HepG2 (cell line): ENCODE data around the gene PIK3R3. TPM values are rescaled to one million over a fixed set of nuclear protein-coding genes. Genes with fewer than 3 reads are reported as not detected.

Experiments used
- ATAC-seq: fragments of 200-7000 bp; cut with Tn5 transposase; 3 replicates; pipeline ENCODE4 v1.9.1; 2020; ENCODE audit warnings: mild to moderate bottlenecking, moderate library complexity
- BruUV-seq: library from RNA; stranded (reverse); fragments of 400-500 nt; replicated peaks from 2 replicates; lab custom pipeline; 2021; lab: Mats Ljungman, UMichigan
- CTCF ChIA-PET: fragments of 300-600 bp; formaldehyde crosslinking; extraction: SDS; loops from one replicate; lab custom pipeline; 2021; ENCODE audit warnings: low total read pairs, inconsistent platforms, low intra/inter-chr PET ratio; lab: Yijun Ruan, JAX
- POLR2A ChIA-PET: fragments of 350-600 bp; sonication (Branson Sonifier 250); formaldehyde crosslinking; loops from one replicate; lab custom pipeline; 2020; ENCODE audit warnings: antibody characterized with exemption, inconsistent platforms; lab: Yijun Ruan, JAX
- DNase-seq: peaks from one replicate; pipeline ENCODE4 v3.0.0-alpha.2; 2015; ENCODE audit warnings: low spot score
- FAIRE-seq: peaks from 3 replicates; lab custom pipeline; 2011; peaks lifted over from hg19 to GRCh38; lab: Jason Lieb, UNC
- H2AFZ ChIP-seq: one replicate; pipeline ENCODE4 v1.6.1; 2011; ENCODE audit warnings: low read length, inconsistent platforms
- H3K27ac ChIP-seq: fragments of 300-600 bp; 3 replicates; pipeline ENCODE4 v1.8.0; 2011; ENCODE audit warnings: mixed run types, mild to moderate bottlenecking, mixed read lengths, low read length, inconsistent platforms; ENCODE audit not compliant: insufficient read depth; ENCODE audit errors: extremely low read length
- H3K27me3 ChIP-seq, 2 experiments: fragments of 200-600 bp in 1 of 2; 2 replicates in 1 of 2; 3 replicates in 1 of 2; pipeline versions ENCODE4 v1.6.0 to v1.8.0; 2011; ENCODE audit warnings: low read length in 2 of 2, mild to moderate bottlenecking in 2 of 2, moderate library complexity in 2 of 2, inconsistent platforms in 1 of 2; ENCODE audit not compliant: insufficient read depth in 2 of 2, control insufficient read depth in 1 of 2
- H3K36me3 ChIP-seq, 2 experiments: fragments of 200-600 bp in 1 of 2; replicated peaks in 1 of 2; 2 replicates in 1 of 2; 3 replicates in 1 of 2; pipeline versions ENCODE4 v1.5.1 to v1.8.0; 2011; ENCODE audit warnings: low read length in 2 of 2, inconsistent platforms in 1 of 2; ENCODE audit not compliant: insufficient read depth in 2 of 2, control insufficient read depth in 1 of 2
- H3K4me1 ChIP-seq: 2 replicates; pipeline ENCODE4 v1.5.1; 2012; ENCODE audit warnings: low read length, inconsistent platforms; ENCODE audit not compliant: insufficient read depth
- H3K4me2 ChIP-seq: 2 replicates; pipeline ENCODE4 v1.6.0; 2011; ENCODE audit warnings: low read depth, low read length, inconsistent platforms
- H3K4me3 ChIP-seq, 3 experiments: fragments of 200-600 bp in 1 of 3; sonication (generic), shearing (Covaris generic) in 1 of 3; replicated peaks in 1 of 3; 2 replicates each; pipeline ENCODE4 v1.5.1; 2011 to 2016; ENCODE audit warnings: low read length in 3 of 3, inconsistent platforms in 2 of 3, low read depth in 2 of 3, mild to moderate bottlenecking in 2 of 3, control low read depth in 1 of 3, mixed read lengths in 1 of 3; ENCODE audit not compliant: insufficient read depth in 1 of 3
- H3K79me2 ChIP-seq: one replicate; pipeline ENCODE4 v1.6.1; 2011; ENCODE audit warnings: low read length, inconsistent platforms; ENCODE audit not compliant: insufficient read depth
- H3K9ac ChIP-seq: 2 replicates; pipeline ENCODE4 v1.6.0; 2011; ENCODE audit warnings: mild to moderate bottlenecking, low read depth, low read length, inconsistent platforms; ENCODE audit not compliant: insufficient read depth
- H3K9me3 ChIP-seq: 2 replicates; pipeline ENCODE4 v1.5.1; 2012; ENCODE audit warnings: mild to moderate bottlenecking, low read length
- H4K20me1 ChIP-seq: 2 replicates; pipeline ENCODE4 v1.6.0; 2011; ENCODE audit warnings: inconsistent platforms, mild to moderate bottlenecking, low read length, moderate library complexity; ENCODE audit not compliant: insufficient read depth
- KDM5B ChIP-seq: sonication (generic); formaldehyde crosslinking; IDR thresholded peaks from 2 replicates; pipeline ENCODE4 v1.4.0; 2020; ENCODE audit warnings: missing genetic modification reagents, mild to moderate bottlenecking, borderline replicate concordance
- SALL2 ChIP-seq: sonication (generic); formaldehyde crosslinking; IDR thresholded peaks from 2 replicates; pipeline ENCODE4 v1.8.1; 2023; ENCODE audit warnings: mild to moderate bottlenecking, missing genetic modification reagents, inconsistent platforms
- STAT5B ChIP-seq: sonication (generic); formaldehyde crosslinking; IDR thresholded peaks from 2 replicates; pipeline ENCODE4 v1.4.0; 2020; ENCODE audit warnings: missing genetic modification reagents
- ZBTB44 ChIP-seq: sonication (generic); formaldehyde crosslinking; IDR thresholded peaks from 2 replicates; pipeline ENCODE4 v1.4.0; 2020; ENCODE audit warnings: missing genetic modification reagents
- ZNF281 ChIP-seq: sonication (generic); formaldehyde crosslinking; IDR thresholded peaks from 2 replicates; pipeline ENCODE4 v1.4.0; 2020; ENCODE audit warnings: missing genetic modification reagents, borderline replicate concordance
- ZNF891 ChIP-seq: sonication (generic); formaldehyde crosslinking; IDR thresholded peaks from 2 replicates; pipeline ENCODE4 v1.5.0; 2020; ENCODE audit warnings: mild to moderate bottlenecking, missing genetic modification reagents
- WGBS: methylation state at CpG from one replicate; pipeline ENCODE4 v1.1.6; 2017; ENCODE audit warnings: low lambda C conversion rate; 5-methylcytosine and 5-hydroxymethylcytosine counted together
- in situ Hi-C: cut with HindIII; loops from 2 replicates; pipeline ENCODE4 v1.10.0; 2017; ENCODE audit warnings: low pct_unique_long_range_greater_than_20kb; ENCODE audit not compliant: extremely low pct_ligation_motif_present
- intact Hi-C: fragments of 100-400 bp; cut with micrococcal nuclease; formaldehyde crosslinking; loops from one replicate; pipeline ENCODE4 v1.10.0; 2022; ENCODE audit not compliant: unreplicated experiment
- polyA plus RNA-seq, 8 experiments: library from polyadenylated mRNA; depleted of rRNA in 3 of 8; stranded (reverse) in 7 of 8; unstranded in 1 of 8; fragments of >200 nt; fragmentation: Illumina TruSeq in 4 of 8; extraction: Trizol in 4 of 8; gene quantifications; 2 replicates each; pipeline versions ENCODE4 v1.2.1 to v1.2.3, GENCODE V29; 2011 to 2016; ENCODE audit warnings: low read depth in 4 of 8, missing spikeins in 1 of 8, mixed read lengths in 1 of 8; ENCODE audit not compliant: insufficient read depth in 1 of 8
- total RNA-seq, 5 experiments: library from RNA; depleted of rRNA; stranded (reverse); fragments of >200 nt; fragmentation: Illumina TruSeq; extraction: Trizol; gene quantifications; 2 replicates each; pipeline ENCODE4 v1.2.3, GENCODE V29; 2016; ENCODE audit warnings: low read depth in 1 of 5
- TF ChIP-seq, protein P1 (sequence below): sonication (generic); formaldehyde crosslinking; IDR thresholded peaks from 2 replicates; pipeline ENCODE4 v1.5.0; 2020; ENCODE audit warnings: mild to moderate bottlenecking, low read depth, missing genetic modification reagents, borderline replicate concordance

The PIK3R3 gene
- total and polyA plus RNA-seq, 2 of the 13 experiments (the other 11 are each of a cell fraction or from before 2014, with no cell fraction given), result 0.37 to 6.9 TPM

DNA sequence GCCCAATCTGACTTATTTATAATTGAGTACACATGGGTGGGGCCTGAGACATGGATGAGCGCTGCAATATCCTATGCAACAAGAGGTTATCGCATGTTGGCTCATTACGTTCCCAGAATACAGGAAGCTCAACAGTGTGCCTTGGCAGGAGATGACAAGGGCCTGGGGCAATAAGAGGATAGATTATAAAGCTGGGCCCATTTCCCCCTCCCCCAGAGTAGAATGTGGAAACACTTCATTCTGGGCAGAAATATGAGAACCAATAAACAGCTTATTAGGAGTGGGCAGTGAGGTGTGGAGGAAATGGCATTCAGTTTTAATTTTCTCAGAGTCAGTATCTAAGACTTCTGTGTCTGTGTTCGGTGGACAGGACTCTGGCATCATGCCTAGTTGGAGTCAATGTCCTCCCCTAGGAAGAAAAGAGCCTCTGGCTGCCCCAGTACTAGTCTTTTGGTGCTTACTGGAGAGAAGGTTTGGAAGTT, 92.8 kb downstream of the PIK3R3 start:
- Histone ChIP-seq H3K9ac (no peak overlapping the region), H3K4me3 (no peak overlapping the region), H3K4me1 (no peaks in the 10 kb centered on the region), H3K79me2 (no peaks in the 10 kb centered on the region), H3K27ac (no peak overlapping the region), H3K27me3 (no peaks in the 10 kb centered on the region; a peak in 1 of 5 replicates), H3K36me3 (no peaks in the 10 kb centered on the region), H4K20me1 (no peaks in the 10 kb centered on the region), H3K9me3 (no peaks in the 10 kb centered on the region), H2AFZ (no peak overlapping the region), H3K4me2 (no peak overlapping the region)
- no peak for FAIRE-seq
- no peak for DNase-seq
- ATAC-seq, result no peak
- WGBS, result 92% methylated on average over 4 of the region's 4 CpGs
- TF ChIP-seq ZBTB44 (CRISPR knock-in tag) (no peak), SALL2 (no peak), STAT5B (CRISPR knock-in tag) (no peak), ZNF281 (no peak), ZNF891 (CRISPR knock-in tag) (no peak), KDM5B (CRISPR knock-in tag) (no peak)
- TF ChIP-seq, protein P1, sequence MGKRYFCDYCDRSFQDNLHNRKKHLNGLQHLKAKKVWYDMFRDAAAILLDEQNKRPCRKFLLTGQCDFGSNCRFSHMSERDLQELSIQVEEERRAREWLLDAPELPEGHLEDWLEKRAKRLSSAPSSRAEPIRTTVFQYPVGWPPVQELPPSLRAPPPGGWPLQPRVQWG, result no peak
- POLR2A ChIA-PET, result no interaction called here
- BruUV-seq, result no TSS peak
- intact Hi-C loops, result no loop called here
- in situ Hi-C loops, result loop anchor here (5.0 kb wide), 2 partner anchors 138 to 183 kb away; partner anchors contain the start of genes P3R3URF and TSPAN1
- CTCF ChIA-PET, result interaction anchor here (5.2 kb wide), 1 partner anchor 140 kb away, joined by 88 read pairs; no protein-coding TSS in a partner anchor
